Chondrocyte (in vitro differentiated cells): ENCODE measurements around the gene BANP. TPM values are rescaled to one million over a fixed set of nuclear protein-coding genes. Genes with fewer than 3 reads are reported as not detected.
A peak's percentile ranks its signal among the peaks of the same experiment; 100 is the strongest.
"Not testable (repeated sequence)": the region's sequence is repeated elsewhere in the genome, so short reads cannot be mapped to it uniquely, and the experiment has no call there.

ENCODE experiments used
- DNase-seq: peaks from one replicate; pipeline ENCODE4 v3.0.0; 2021; ENCODE audit warnings: mixed read lengths, low spot score
- H3K27ac Mint-ChIP-seq: one replicate; pipeline ENCODE4 v1.8.0; 2021; ENCODE audit warnings: mild to moderate bottlenecking, moderate library complexity, mixed read lengths; ENCODE audit not compliant: unreplicated experiment
- H3K27me3 Mint-ChIP-seq: 2 replicates; pipeline ENCODE4 v1.8.0; 2021; ENCODE audit warnings: low read depth, mixed read lengths
- H3K36me3 Mint-ChIP-seq: 2 replicates; pipeline ENCODE4 v1.8.0; 2021; ENCODE audit warnings: low read depth, mixed read lengths
- H3K4me1 Mint-ChIP-seq: 2 replicates; pipeline ENCODE4 v1.8.0; 2021; ENCODE audit warnings: low read depth, mild to moderate bottlenecking, mixed read lengths
- H3K4me3 Mint-ChIP-seq: one replicate; pipeline ENCODE4 v1.8.0; 2021; ENCODE audit warnings: mild to moderate bottlenecking, moderate library complexity, mixed read lengths; ENCODE audit not compliant: unreplicated experiment
- H3K9me3 Mint-ChIP-seq: 2 replicates; pipeline ENCODE4 v1.8.0; 2021; ENCODE audit warnings: low read depth, mixed read lengths
- total RNA-seq: library from RNA; stranded (reverse); gene quantifications from 3 replicates; pipeline ENCODE4 v1.2.1, GENCODE V29; 2021
- TF ChIP-seq, protein P1 (sequence below): fragments of 200-600 bp; sonication (generic); IDR thresholded peaks from 2 replicates; pipeline ENCODE4 v1.5.0; 2021; ENCODE audit warnings: antibody characterized with exemption, mild to moderate bottlenecking, moderate library complexity

Gene BANP
- total RNA-seq, 1 donor from 2014 or later = 15.0 TPM

DNA sequence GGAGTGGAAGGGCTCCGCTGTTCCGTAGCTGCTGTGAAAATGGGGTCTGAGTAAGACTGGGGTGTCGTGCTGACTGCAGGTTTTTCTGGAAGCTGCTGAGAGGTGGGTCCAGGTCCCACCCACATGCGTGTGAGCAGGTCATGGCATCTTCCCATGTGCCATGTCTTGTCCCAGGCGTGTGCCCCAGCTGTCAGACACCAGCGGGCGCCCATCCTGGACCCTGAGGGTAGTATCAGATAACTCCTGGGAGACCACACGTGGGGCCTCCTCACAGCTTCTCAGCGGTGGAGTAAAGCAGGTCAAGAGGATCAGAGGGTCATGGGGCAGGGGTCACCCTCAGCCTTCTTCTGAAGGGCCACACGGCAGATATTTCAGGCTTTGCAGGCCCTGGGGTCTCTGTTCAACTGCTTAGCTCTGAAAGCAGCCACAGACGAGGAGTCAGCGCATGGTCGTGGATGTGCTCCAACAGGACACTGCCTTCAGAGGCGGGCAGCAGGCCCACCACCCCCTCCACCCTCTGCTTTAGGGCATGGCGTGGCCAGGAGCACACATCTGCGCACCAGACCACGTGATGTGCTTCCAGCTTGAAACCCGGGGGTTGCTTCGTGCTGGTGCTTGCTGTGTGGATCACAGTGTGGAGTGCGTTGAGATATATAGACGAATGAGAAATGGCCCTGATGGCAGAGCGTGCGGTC, 68.7 kb downstream of the BANP start:
- Mint-ChIP-seq H3K36me3 (peaks cover 16% of the 10 kb centered on the region), H3K4me1 (peaks cover 40% of the 10 kb centered on the region), H3K4me3 (no peak overlapping the region), H3K27ac (no peak overlapping the region), H3K9me3 (no peaks in the 10 kb centered on the region), H3K27me3 (no peaks in the 10 kb centered on the region)
- DNase-seq = no peak
- TF ChIP-seq, protein P1, sequence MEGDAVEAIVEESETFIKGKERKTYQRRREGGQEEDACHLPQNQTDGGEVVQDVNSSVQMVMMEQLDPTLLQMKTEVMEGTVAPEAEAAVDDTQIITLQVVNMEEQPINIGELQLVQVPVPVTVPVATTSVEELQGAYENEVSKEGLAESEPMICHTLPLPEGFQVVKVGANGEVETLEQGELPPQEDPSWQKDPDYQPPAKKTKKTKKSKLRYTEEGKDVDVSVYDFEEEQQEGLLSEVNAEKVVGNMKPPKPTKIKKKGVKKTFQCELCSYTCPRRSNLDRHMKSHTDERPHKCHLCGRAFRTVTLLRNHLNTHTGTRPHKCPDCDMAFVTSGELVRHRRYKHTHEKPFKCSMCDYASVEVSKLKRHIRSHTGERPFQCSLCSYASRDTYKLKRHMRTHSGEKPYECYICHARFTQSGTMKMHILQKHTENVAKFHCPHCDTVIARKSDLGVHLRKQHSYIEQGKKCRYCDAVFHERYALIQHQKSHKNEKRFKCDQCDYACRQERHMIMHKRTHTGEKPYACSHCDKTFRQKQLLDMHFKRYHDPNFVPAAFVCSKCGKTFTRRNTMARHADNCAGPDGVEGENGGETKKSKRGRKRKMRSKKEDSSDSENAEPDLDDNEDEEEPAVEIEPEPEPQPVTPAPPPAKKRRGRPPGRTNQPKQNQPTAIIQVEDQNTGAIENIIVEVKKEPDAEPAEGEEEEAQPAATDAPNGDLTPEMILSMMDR = no peak

DNA sequence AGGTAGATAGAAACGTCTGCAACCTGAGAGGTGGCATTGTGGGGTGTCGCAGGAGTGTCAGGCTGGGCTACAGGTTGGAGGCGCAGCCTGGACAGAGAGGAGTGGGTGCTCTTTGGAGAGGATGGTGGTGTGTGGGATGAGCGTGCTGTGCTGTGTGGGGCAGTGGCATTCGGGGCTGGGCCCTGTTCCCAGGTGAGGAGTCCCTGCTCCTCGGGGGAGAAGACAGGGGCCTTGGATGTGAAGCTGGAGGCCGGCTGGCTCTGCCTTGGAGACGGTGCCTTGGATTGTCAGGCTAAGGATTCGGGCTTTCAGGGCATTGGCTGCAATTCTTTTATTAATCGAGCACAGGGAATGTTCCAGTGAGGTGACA, 69.3 kb downstream of the BANP start:
- TF ChIP-seq, protein P1 = no peak
- Mint-ChIP-seq H3K36me3 (peaks cover 16% of the 10 kb centered on the region), H3K27me3 (no peaks in the 10 kb centered on the region), H3K4me3 (no peak overlapping the region), H3K9me3 (no peaks in the 10 kb centered on the region), H3K4me1 (peaks cover 40% of the 10 kb centered on the region), H3K27ac (no peak overlapping the region)
- no peak for DNase-seq

DNA sequence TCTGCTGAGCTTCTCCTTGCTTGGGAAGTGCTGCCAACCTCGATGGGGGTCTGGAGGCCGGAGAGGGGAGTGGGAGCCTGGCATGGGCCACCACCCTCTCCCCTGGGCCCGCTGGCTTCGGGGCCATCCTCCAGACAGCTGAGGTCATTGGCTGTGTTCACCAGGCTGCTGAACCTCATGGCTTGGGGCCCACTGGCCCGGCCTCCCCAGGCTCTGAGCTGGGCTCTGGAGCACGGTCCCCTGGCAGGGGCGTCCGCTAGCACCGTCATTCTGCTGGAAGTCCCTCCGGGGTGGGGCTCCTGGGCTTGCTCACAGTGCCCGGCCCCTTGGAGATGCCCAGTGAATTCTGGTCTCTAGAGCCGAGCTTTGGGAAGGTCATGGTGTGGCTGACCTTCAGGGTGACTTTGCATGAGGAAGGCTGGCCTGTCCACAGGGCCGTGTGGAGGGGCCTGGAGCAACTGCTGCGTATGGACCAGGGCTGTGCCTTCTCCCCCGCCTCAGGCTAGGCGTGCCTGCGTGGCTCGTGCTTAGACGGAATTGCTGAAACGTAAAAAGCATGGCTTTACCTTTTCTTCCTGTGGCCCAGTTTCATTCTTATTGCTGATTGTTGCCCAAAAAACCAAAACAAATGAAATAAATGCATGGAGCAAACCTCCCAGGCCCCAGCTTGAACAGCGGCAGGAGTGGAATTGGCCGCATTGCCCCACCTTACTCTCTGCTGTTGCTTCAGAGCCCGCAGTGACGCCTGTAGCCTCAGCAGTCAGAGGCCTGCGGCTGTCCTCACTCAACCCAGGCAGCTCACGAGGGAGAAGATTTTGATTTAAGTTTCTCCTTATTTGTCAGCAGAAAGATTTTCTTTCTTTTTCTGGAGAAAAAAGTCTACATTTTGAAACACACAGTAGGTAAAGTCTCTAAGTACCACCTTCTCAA, 70.1 kb downstream of the BANP start:
- DNase-seq, H3K9me3 Mint-ChIP-seq, H3K4me3 Mint-ChIP-seq, H3K27ac Mint-ChIP-seq, H3K27me3 Mint-ChIP-seq: not testable (repeated sequence)
- Mint-ChIP-seq H3K4me1 (peaks cover 36% of the 10 kb centered on the region), H3K36me3 (peaks cover 16% of the 10 kb centered on the region)

DNA sequence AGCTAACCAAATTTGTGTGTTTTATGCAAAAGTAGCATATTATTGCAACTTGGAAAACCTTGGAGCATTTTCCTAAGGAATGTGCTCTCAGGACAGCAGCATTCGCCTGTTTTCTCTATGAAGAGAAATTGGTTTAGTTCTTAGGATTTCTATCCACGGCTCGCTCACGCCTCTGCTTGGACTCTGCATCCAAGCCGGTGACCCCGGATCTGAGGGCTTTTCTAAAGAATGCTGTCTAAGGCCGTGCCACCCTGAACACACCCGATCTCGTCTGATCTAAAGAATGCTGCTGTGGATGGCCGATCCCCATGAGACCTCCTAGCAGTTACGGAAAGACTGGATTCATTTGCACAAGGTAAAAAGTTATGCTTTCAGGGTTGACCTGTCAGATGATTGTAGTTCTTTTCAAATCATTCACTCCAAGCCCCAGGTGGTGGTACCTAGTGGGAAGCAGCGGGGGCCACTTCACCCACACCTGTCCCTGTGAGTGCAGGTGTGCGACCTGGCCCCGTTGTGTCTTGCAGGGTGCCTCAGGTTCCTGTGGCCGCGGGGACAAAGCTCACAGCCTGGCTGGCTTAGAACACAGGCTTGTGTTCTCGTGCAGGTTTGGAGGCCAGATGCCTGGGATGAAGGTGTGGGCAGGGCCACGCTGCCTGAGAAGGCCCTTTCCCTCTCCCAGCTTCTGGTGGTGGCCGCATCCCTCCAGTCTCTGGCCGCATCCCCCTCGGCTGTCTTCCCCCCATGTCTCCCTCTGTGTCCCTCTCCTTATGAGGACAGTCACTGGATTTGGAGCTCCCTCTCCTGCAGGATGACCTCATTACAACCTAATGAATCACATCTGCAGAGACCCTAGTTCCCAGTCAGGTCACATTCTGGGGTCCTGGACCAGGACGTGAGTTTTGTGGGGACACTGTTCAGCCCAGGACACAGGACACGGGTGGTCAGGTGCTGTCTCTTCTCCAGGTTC, 71.1 kb downstream of the BANP start:
- Mint-ChIP-seq H3K9me3 (no peaks in the 10 kb centered on the region), H3K36me3 (peaks cover 16% of the 10 kb centered on the region), H3K4me1 (peaks cover 36% of the 10 kb centered on the region), H3K27me3 (no peaks in the 10 kb centered on the region), H3K4me3 (no peak overlapping the region), H3K27ac (no peak overlapping the region)
- no peak for DNase-seq
- TF ChIP-seq, protein P1 = peak; percentile 39

DNA sequence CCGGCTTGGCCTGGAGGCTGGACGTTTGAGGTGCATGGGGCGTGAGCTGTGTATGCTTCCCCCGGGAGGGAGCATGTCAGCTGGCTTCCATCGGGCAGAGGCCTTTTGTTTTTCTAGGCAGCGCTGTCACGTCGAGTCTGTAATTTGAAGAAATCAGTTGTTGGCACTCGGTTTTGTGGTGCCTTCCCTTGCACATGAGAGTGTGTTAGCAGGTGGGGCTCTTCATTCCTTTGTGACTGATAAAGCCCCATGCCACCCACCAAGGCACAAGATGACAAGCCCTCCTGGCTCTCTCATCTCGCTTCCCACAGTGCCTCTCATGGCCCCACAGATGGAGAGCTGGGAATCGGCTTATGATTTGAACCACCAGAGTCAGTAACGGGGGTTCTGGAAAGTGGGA, 72.1 kb downstream of the BANP start:
- Mint-ChIP-seq H3K9me3 (no peaks in the 10 kb centered on the region), H3K4me3 (no peak overlapping the region), H3K27ac (no peak overlapping the region), H3K36me3 (peaks cover 11% of the 10 kb centered on the region), H3K4me1 (peaks cover 42% of the 10 kb centered on the region), H3K27me3 (no peaks in the 10 kb centered on the region)
- no peak for DNase-seq
- TF ChIP-seq, protein P1 = no peak
